IMR-90 (cell line): ENCODE measurements around the gene ADCY5. TPM values are rescaled to one million over a fixed set of nuclear protein-coding genes. Genes with fewer than 3 reads are reported as not detected.

Experiments used
- ATAC-seq: fragments of 200-7000 bp; cut with Tn5 transposase; 2 replicates; pipeline ENCODE4 v1.9.1; 2020; ENCODE audit warnings: low read depth, mild to moderate bottlenecking, moderate library complexity
- BruUV-seq: library from RNA; stranded (reverse); fragments of 400-500 nt; replicated peaks from 2 replicates; lab custom pipeline; 2021; lab: Mats Ljungman, UMichigan
- CTCF ChIA-PET: fragments of 300-600 bp; formaldehyde crosslinking; extraction: SDS; loops from one replicate; lab custom pipeline; 2021; ENCODE audit warnings: antibody characterized with exemption; lab: Yijun Ruan, JAX
- POLR2A ChIA-PET: fragments of 300-600 bp; sonication (Branson Sonifier 250); formaldehyde crosslinking; loops from one replicate; lab custom pipeline; 2022; ENCODE audit warnings: antibody characterized with exemption; ENCODE audit not compliant: unreplicated experiment; lab: Charles Lee
- DNase-seq: peaks from one replicate; pipeline ENCODE4 v3.0.0; 2013
- H2AFZ ChIP-seq: replicated peaks from 2 replicates; pipeline ENCODE3; 2013; ENCODE audit warnings: low read length, mild to moderate bottlenecking; ENCODE audit not compliant: poor library complexity
- H2AK5ac ChIP-seq: 2 replicates; pipeline ENCODE4 v1.6.1; 2013; ENCODE audit warnings: low read depth, low read length, inconsistent platforms
- H2AK9ac ChIP-seq: replicated peaks from 2 replicates; pipeline ENCODE3; 2013; ENCODE audit warnings: mild to moderate bottlenecking, low read depth, low read length, moderate library complexity; ENCODE audit not compliant: poor library complexity
- H2BK120ac ChIP-seq: 2 replicates; pipeline ENCODE4 v1.6.1; 2013; ENCODE audit warnings: low read depth, low read length, inconsistent platforms
- H2BK15ac ChIP-seq: 3 replicates; pipeline ENCODE4 v1.6.1; 2013; ENCODE audit warnings: low read depth, low read length, inconsistent platforms
- H2BK20ac ChIP-seq: 2 replicates; pipeline ENCODE4 v1.6.1; 2013; ENCODE audit warnings: low read depth, mild to moderate bottlenecking, inconsistent platforms, low read length, moderate library complexity
- H2BK5ac ChIP-seq: 2 replicates; pipeline ENCODE4 v1.6.1; 2013; ENCODE audit warnings: mild to moderate bottlenecking, low read depth, low read length, inconsistent platforms; ENCODE audit not compliant: poor library complexity, severe bottlenecking
- H3K14ac ChIP-seq: replicated peaks from 2 replicates; pipeline ENCODE4 v1.6.1; 2013; ENCODE audit warnings: low read depth, low read length, inconsistent platforms
- H3K18ac ChIP-seq: 2 replicates; pipeline ENCODE4 v1.6.1; 2013; ENCODE audit warnings: low read depth, low read length, control low read depth
- H3K23ac ChIP-seq: 2 replicates; pipeline ENCODE4 v1.6.1; 2013; ENCODE audit warnings: low read depth, low read length, inconsistent platforms
- H3K27ac ChIP-seq: 2 replicates; pipeline ENCODE4 v1.5.1; 2013; ENCODE audit warnings: mild to moderate bottlenecking, control low read depth, low read length; ENCODE audit not compliant: insufficient read depth
- H3K27me3 ChIP-seq: 2 replicates; pipeline ENCODE4 v1.6.1; 2013; ENCODE audit warnings: low read length; ENCODE audit not compliant: control insufficient read depth, insufficient read depth
- H3K36me3 ChIP-seq: 2 replicates; pipeline ENCODE4 v1.6.1; 2013; ENCODE audit warnings: low read length, mixed read lengths; ENCODE audit not compliant: control insufficient read depth, insufficient read depth
- H3K4ac ChIP-seq: 2 replicates; pipeline ENCODE4 v1.6.1; 2013; ENCODE audit warnings: low read depth, low read length, inconsistent platforms
- H3K4me1 ChIP-seq: 2 replicates; pipeline ENCODE4 v1.6.1; 2013; ENCODE audit warnings: low read length, mixed read lengths; ENCODE audit not compliant: control insufficient read depth, insufficient read depth
- H3K4me2 ChIP-seq: 2 replicates; pipeline ENCODE4 v1.6.1; 2013; ENCODE audit warnings: low read depth, mild to moderate bottlenecking, control low read depth, low read length, moderate library complexity
- H3K4me3 ChIP-seq: 2 replicates; pipeline ENCODE4 v1.5.1; 2013; ENCODE audit warnings: low read depth, mild to moderate bottlenecking, control low read depth, low read length, moderate library complexity; ENCODE audit not compliant: insufficient read depth
- H3K56ac ChIP-seq: 2 replicates; pipeline ENCODE4 v1.6.1; 2013; ENCODE audit warnings: low read length, inconsistent platforms; ENCODE audit not compliant: insufficient read depth; ENCODE audit errors: extremely low read depth
- H3K79me1 ChIP-seq, 2 experiments: 2 replicates each; pipeline ENCODE4 v1.6.1; 2013; ENCODE audit warnings: low read length in 2 of 2, inconsistent platforms in 1 of 2, low read depth in 1 of 2
- H3K9ac ChIP-seq: 2 replicates; pipeline ENCODE4 v1.6.1; 2013; ENCODE audit warnings: low read depth, low read length, control low read depth
- H3K9me1 ChIP-seq: 2 replicates; pipeline ENCODE4 v1.6.1; 2013; ENCODE audit warnings: low read length, inconsistent platforms; ENCODE audit not compliant: insufficient read depth
- H3K9me3 ChIP-seq: 2 replicates; pipeline ENCODE4 v1.6.1; 2013; ENCODE audit warnings: low read length; ENCODE audit not compliant: control insufficient read depth, insufficient read depth
- H4K20me1 ChIP-seq: 2 replicates; pipeline ENCODE4 v1.6.1; 2013; ENCODE audit warnings: low read length, inconsistent platforms; ENCODE audit not compliant: insufficient read depth
- H4K5ac ChIP-seq: 2 replicates; pipeline ENCODE4 v1.6.1; 2013; ENCODE audit warnings: mild to moderate bottlenecking, low read depth, low read length, control low read depth
- H4K8ac ChIP-seq, 2 experiments: 2 replicates each; pipeline ENCODE4 v1.6.1; 2013; ENCODE audit warnings: low read depth in 2 of 2, low read length in 2 of 2, control low read depth in 1 of 2, inconsistent platforms in 1 of 2
- H4K91ac ChIP-seq: 2 replicates; pipeline ENCODE4 v1.6.1; 2013; ENCODE audit warnings: low read depth, low read length, inconsistent platforms; ENCODE audit not compliant: insufficient read depth
- WGBS, 2 experiments: methylation state at CpG; one replicate each; pipeline versions ENCODE4 v1.1.5 to v1.1.7; 2013; ENCODE audit warnings: missing lambda C conversion rate in 2 of 2; ENCODE audit not compliant: insufficient read length in 1 of 2; ENCODE audit errors: extremely low coverage in 2 of 2; 5-methylcytosine and 5-hydroxymethylcytosine counted together
- dilution Hi-C: fragments of 300-500 bp; cut with HindIII; formaldehyde crosslinking; loops from one replicate; pipeline ENCODE4 v1.14.3; 2018; ENCODE audit warnings: low sequenced_read_pairs; ENCODE audit not compliant: unreplicated experiment
- in situ Hi-C: fragments of 300-500 bp; cut with MboI; formaldehyde crosslinking; loops from 3 replicates; pipeline ENCODE4 v1.14.3; 2019; ENCODE audit warnings: low sequenced_read_pairs, inconsistent platforms, mixed read lengths
- intact Hi-C: fragments of 100-400 bp; cut with micrococcal nuclease; formaldehyde crosslinking; loops from 2 replicates; pipeline ENCODE4 v1.10.0; 2022
- polyA plus RNA-seq, 3 experiments: library from polyadenylated mRNA; depleted of rRNA; stranded (reverse); fragments of >200 nt; gene quantifications; 2 replicates each; pipeline ENCODE4 v1.2.3, GENCODE V29; 2012; ENCODE audit warnings: low replicate concordance in 1 of 3
- total RNA-seq: library from RNA; depleted of rRNA; stranded (reverse); fragments of >200 nt; gene quantifications from 2 replicates; pipeline ENCODE4 v1.2.3, GENCODE V29; 2012
- TF ChIP-seq, protein P1 (sequence below): fragments of 150-350 bp; IDR thresholded peaks from 2 replicates; pipeline ENCODE4 v1.6.1; 2017; ENCODE audit warnings: mild to moderate bottlenecking, antibody characterized with exemption, low read length, low read depth
- TF ChIP-seq, protein P2 (sequence below): fragments of 150-350 bp; IDR thresholded peaks from 2 replicates; pipeline ENCODE4 v1.6.1; 2016; ENCODE audit warnings: low read depth, mild to moderate bottlenecking, low read length, moderate library complexity, borderline replicate concordance

The ADCY5 gene
- total and polyA plus RNA-seq, 2 of the 4 experiments (the other 2 are of a cell fraction), result 0.14 to 0.18 TPM

DNA sequence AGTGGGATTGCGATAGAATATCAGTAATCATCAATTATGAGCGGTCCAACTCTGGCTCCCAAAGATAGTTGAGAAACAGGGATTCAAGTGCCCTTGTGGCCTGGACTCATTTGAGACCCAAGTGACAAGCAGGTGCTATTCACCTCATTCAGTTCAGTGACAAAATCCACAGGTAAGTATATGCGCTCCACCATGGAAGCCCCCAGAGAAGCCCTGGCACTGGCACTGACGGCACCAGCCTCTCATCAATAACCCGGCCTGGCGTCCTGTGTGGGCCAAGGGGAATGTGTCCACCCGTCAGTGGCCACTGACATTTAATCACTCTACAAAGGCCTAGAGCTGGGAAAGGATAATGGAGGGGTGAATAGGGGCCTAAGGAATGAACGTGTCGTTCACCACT is 117.2 kb downstream of the ADCY5 start:
- Histone ChIP-seq H3K4ac (no peak overlapping the region), H3K14ac (no peak overlapping the region), H3K36me3 (no peaks in the 10 kb centered on the region), H2BK120ac (no peak overlapping the region), H3K4me1 (no peaks in the 10 kb centered on the region), H2AFZ (no peak overlapping the region), H3K4me3 (no peak overlapping the region), H4K91ac (no peak overlapping the region), H4K8ac (no peak overlapping the region), H4K20me1 (peaks cover 6% of the 10 kb centered on the region; the same call in 1 of the 2 replicates), H3K27ac (no peak overlapping the region), H2AK9ac (no peak overlapping the region), H2AK5ac (no peak overlapping the region), H3K23ac (no peak overlapping the region), H3K18ac (no peak overlapping the region), H4K5ac (no peak overlapping the region), H3K79me1 (no peaks in the 10 kb centered on the region), H2BK5ac (no peak overlapping the region), H3K9me3 (no peaks in the 10 kb centered on the region), H2BK15ac (no peak overlapping the region), H2BK20ac (no peak overlapping the region), H3K4me2 (no peak overlapping the region), H3K9ac (no peak overlapping the region), H3K56ac (no peak overlapping the region), H3K9me1 (no peaks in the 10 kb centered on the region), H3K27me3 (peaks cover 33% of the 10 kb centered on the region; the same call in 1 of the 2 replicates)
- ATAC-seq, result no peak
- in situ Hi-C loops (no loop called here), dilution Hi-C loops (no loop called here), intact Hi-C loops (no loop called here)
- POLR2A ChIA-PET, result no interaction called here
- CTCF ChIA-PET, result interaction anchor here (1.2 to 1.3 kb wide), 2 partner anchors 158 to 227 kb away, joined by 3 to 5 read pairs; no protein-coding TSS in a partner anchor
- DNase-seq, result no peak
- BruUV-seq, result no TSS peak
- WGBS, 2 experiments, result 88% methylated on average over 2 of the region's 9 CpGs; no CpG with 5 or more reads in 1 of the 2 experiments
- TF ChIP-seq, protein P1, sequence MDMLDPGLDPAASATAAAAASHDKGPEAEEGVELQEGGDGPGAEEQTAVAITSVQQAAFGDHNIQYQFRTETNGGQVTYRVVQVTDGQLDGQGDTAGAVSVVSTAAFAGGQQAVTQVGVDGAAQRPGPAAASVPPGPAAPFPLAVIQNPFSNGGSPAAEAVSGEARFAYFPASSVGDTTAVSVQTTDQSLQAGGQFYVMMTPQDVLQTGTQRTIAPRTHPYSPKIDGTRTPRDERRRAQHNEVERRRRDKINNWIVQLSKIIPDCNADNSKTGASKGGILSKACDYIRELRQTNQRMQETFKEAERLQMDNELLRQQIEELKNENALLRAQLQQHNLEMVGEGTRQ, result no peak
- TF ChIP-seq, protein P2, sequence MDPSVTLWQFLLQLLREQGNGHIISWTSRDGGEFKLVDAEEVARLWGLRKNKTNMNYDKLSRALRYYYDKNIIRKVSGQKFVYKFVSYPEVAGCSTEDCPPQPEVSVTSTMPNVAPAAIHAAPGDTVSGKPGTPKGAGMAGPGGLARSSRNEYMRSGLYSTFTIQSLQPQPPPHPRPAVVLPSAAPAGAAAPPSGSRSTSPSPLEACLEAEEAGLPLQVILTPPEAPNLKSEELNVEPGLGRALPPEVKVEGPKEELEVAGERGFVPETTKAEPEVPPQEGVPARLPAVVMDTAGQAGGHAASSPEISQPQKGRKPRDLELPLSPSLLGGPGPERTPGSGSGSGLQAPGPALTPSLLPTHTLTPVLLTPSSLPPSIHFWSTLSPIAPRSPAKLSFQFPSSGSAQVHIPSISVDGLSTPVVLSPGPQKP, result no peak
